ENCODE measurements around the gene EPM2AIP1. TPM values are rescaled to one million over a fixed set of nuclear protein-coding genes. Genes with fewer than 3 reads are reported as not detected.
"Not testable (repeated sequence)": the region's sequence is repeated elsewhere in the genome, so short reads cannot be mapped to it uniquely, and the experiment has no call there.

Gene EPM2AIP1
- total RNA-seq, result 24.2 and 30.7 TPM in 2 replicates
- 34.8 and 38.0 TPM in 2 replicates for polyA plus RNA-seq

GRCh38 chr3:36992806-36993325 lies at the start of gene EPM2AIP1:
EPM2AIP1 (minus strand) TSS chr3:36993131; CDS start chr3:36993077, 54 bp downstream.
- peaks cover 42% of the 10 kb centered on the region for H3K4me1 ChIP-seq (ENCODE audit: low read depth)
- DNase-seq (ENCODE audit: low read depth in 1 of 2, low spot score in 1 of 2), result peak in 1 of 2 donors; percentile 99
- H3K9me3 ChIP-seq (ENCODE audit: low read depth), result no peaks in the 10 kb centered on the region
- peak within 1 kb of the TSS; percentile 69 for H3K4me3 ChIP-seq
- H3K27ac ChIP-seq, result peak within 1 kb of the TSS; percentile 98
- TF ChIP-seq CTCF (IDR thresholded peaks at IDR 0.05; ENCODE audit: low read depth, low read length), result no peak
- H3K36me3 ChIP-seq, result peaks cover 2% of the 10 kb centered on the region
- H3K27me3 ChIP-seq, result no peaks in the 10 kb centered on the region

- DNase-seq (ENCODE audit: low read depth in 1 of 2, low spot score in 1 of 2); H3K27me3 ChIP-seq; H3K4me1 ChIP-seq (ENCODE audit: low read depth); H3K9me3 ChIP-seq (ENCODE audit: low read depth); H3K4me3 ChIP-seq; H3K27ac ChIP-seq: not testable (repeated sequence)
- H3K36me3 ChIP-seq, result peaks cover 18% of the 10 kb centered on the region
These were observed 49.8 kb upstream of the EPM2AIP1 start for GRCh38 chr3:37042712-37043111.

GRCh38 chr3:37041546-37042195 lies 48.7 kb upstream of the EPM2AIP1 start:
- H3K4me1 ChIP-seq (ENCODE audit: low read depth), result no peaks in the 10 kb centered on the region
- no peak for DNase-seq (ENCODE audit: low read depth in 1 of 2, low spot score in 1 of 2)
- no peaks in the 10 kb centered on the region for H3K27me3 ChIP-seq
- peaks cover 9% of the 10 kb centered on the region for H3K36me3 ChIP-seq
- no peak overlapping the region for H3K4me3 ChIP-seq
- H3K27ac ChIP-seq, result no peak overlapping the region
- TF ChIP-seq CTCF (IDR thresholded peaks at IDR 0.05; ENCODE audit: low read depth, low read length), result no peak
- no peaks in the 10 kb centered on the region for H3K9me3 ChIP-seq (ENCODE audit: low read depth)

- no peaks in the 10 kb centered on the region for H3K4me1 ChIP-seq (ENCODE audit: low read depth)
- TF ChIP-seq CTCF (IDR thresholded peaks at IDR 0.05; ENCODE audit: low read depth, low read length), result no peak
- DNase-seq (ENCODE audit: low read depth in 1 of 2, low spot score in 1 of 2), result no peak
- H3K36me3 ChIP-seq, result peaks cover 10% of the 10 kb centered on the region
- H3K9me3 ChIP-seq (ENCODE audit: low read depth), result no peaks in the 10 kb centered on the region
- H3K4me3 ChIP-seq, result no peak overlapping the region
- H3K27me3 ChIP-seq, result no peaks in the 10 kb centered on the region
- no peak overlapping the region for H3K27ac ChIP-seq
These were observed 47.3 kb upstream of the EPM2AIP1 start for GRCh38 chr3:37040231-37040630.

- no peak for DNase-seq (ENCODE audit: low read depth in 1 of 2, low spot score in 1 of 2)
- no peak overlapping the region for H3K4me3 ChIP-seq
- H3K4me1 ChIP-seq (ENCODE audit: low read depth), result no peaks in the 10 kb centered on the region
- peaks cover 12% of the 10 kb centered on the region for H3K36me3 ChIP-seq
- no peak for TF ChIP-seq CTCF (IDR thresholded peaks at IDR 0.05; ENCODE audit: low read depth, low read length)
- no peaks in the 10 kb centered on the region for H3K27me3 ChIP-seq
- H3K27ac ChIP-seq, result no peak overlapping the region
- no peaks in the 10 kb centered on the region for H3K9me3 ChIP-seq (ENCODE audit: low read depth)
These were observed 46.4 kb upstream of the EPM2AIP1 start for GRCh38 chr3:37039161-37039846.

- Histone ChIP-seq H3K4me3 (no peak overlapping the region), H3K4me1 (ENCODE audit: low read depth) (no peaks in the 10 kb centered on the region), H3K9me3 (ENCODE audit: low read depth) (no peaks in the 10 kb centered on the region), H3K36me3 (peaks cover 18% of the 10 kb centered on the region), H3K27me3 (no peaks in the 10 kb centered on the region), H3K27ac (no peak overlapping the region)
- no peak for TF ChIP-seq CTCF (IDR thresholded peaks at IDR 0.05; ENCODE audit: low read depth, low read length)
- DNase-seq (ENCODE audit: low read depth in 1 of 2, low spot score in 1 of 2), result no peak
These were observed 44.4 kb upstream of the EPM2AIP1 start for GRCh38 chr3:37037352-37037751.
